Measurements from ENCODE around the gene CRADD.

Gene CRADD

GRCh38 chr12:93704625-93705024 is 27.4 kb downstream of the CRADD start (continued):
- TF ChIP-seq GLIS2 (tag by site-specific recombination; IDR thresholded peaks at IDR 0.05) = no peak
- TF ChIP-seq ZNF571 (tag by site-specific recombination; IDR thresholded peaks at IDR 0.05) = no peak
- no peak for TF ChIP-seq ZNF311 (tag by site-specific recombination; IDR thresholded peaks at IDR 0.05; ENCODE audit: borderline replicate concordance)
- TF ChIP-seq ZFP41 (tag by site-specific recombination; IDR thresholded peaks at IDR 0.05; ENCODE audit: borderline replicate concordance) = no peak
- TF ChIP-seq ZNF423 (tag by site-specific recombination; IDR thresholded peaks at IDR 0.05) = no peak
- no peak for TF ChIP-seq ZNF391 (tag by site-specific recombination; IDR thresholded peaks at IDR 0.05; ENCODE audit: borderline replicate concordance, low read depth)
- TF ChIP-seq ZNF302 (tag by site-specific recombination; IDR thresholded peaks at IDR 0.05; ENCODE audit: low read depth) = no peak
- no peak for TF ChIP-seq ZNF18 (tag by site-specific recombination; IDR thresholded peaks at IDR 0.05)
- no peak for TF ChIP-seq ZNF37A (tag by site-specific recombination; IDR thresholded peaks at IDR 0.05)
- TF ChIP-seq ZNF366 (tag by site-specific recombination; conservative IDR thresholded peaks at IDR 0.05) = no peak

GRCh38 chr12:93705237-93705636 is 28.1 kb downstream of the CRADD start:
- CTCF ChIA-PET = interaction anchor here (1.4 to 1.6 kb wide), 2 partner anchors 36 to 397 kb away, joined by 3 to 4 read pairs; no protein-coding TSS in a partner anchor

More at GRCh38 chr12:93705237-93705636, 28.1 kb downstream of the CRADD start:
- no peaks in the 10 kb centered on the region for H3K9me3 ChIP-seq (ENCODE audit: control insufficient read depth, insufficient read depth, low read depth, low read length)
- no peak overlapping the region for H3K4me3 ChIP-seq (ENCODE audit: low read depth, low read length)
- POLR2A ChIA-PET = no interaction called here
- TF ChIP-seq ZNF280D (tag by site-specific recombination; IDR thresholded peaks at IDR 0.05) = no peak
- TF ChIP-seq ZNF114 (tag by site-specific recombination; IDR thresholded peaks at IDR 0.05) = no peak
- TF ChIP-seq ZNF544 (tag by site-specific recombination; IDR thresholded peaks at IDR 0.05) = no peak
- TF ChIP-seq MEIS1 (CRISPR knock-in tag; IDR thresholded peaks at IDR 0.05; ENCODE audit: borderline replicate concordance) = no peak
- TF ChIP-seq ZNF561 (tag by site-specific recombination; IDR thresholded peaks at IDR 0.05; ENCODE audit: borderline replicate concordance) = no peak
- TF ChIP-seq ZNF140 (tag by site-specific recombination; IDR thresholded peaks at IDR 0.05) = no peak
- TF ChIP-seq ZNF112 (tag by site-specific recombination; IDR thresholded peaks at IDR 0.05) = no peak
- TF ChIP-seq KLF1 (tag by site-specific recombination; IDR thresholded peaks at IDR 0.05) = no peak
- TF ChIP-seq KLF9 (tag by site-specific recombination; IDR thresholded peaks at IDR 0.05; ENCODE audit: low read depth) = no peak
- no peak for TF ChIP-seq ZSCAN30 (tag by site-specific recombination; IDR thresholded peaks at IDR 0.05)
- TF ChIP-seq HOXA7 (CRISPR knock-in tag; IDR thresholded peaks at IDR 0.05; ENCODE audit: borderline replicate concordance) = no peak
- TF ChIP-seq PBX3 (CRISPR knock-in tag; IDR thresholded peaks at IDR 0.05) = no peak
- no peak for TF ChIP-seq ZNF341 (tag by site-specific recombination; IDR thresholded peaks at IDR 0.05; ENCODE audit: low read depth)
- H3K27ac ChIP-seq (ENCODE audit: extremely low read depth, low read depth, low read length) = no peak overlapping the region
- no peaks in the 10 kb centered on the region for H3K4me1 ChIP-seq (ENCODE audit: control insufficient read depth, insufficient read depth, low read length)
- no peaks in the 10 kb centered on the region for H3K36me3 ChIP-seq (ENCODE audit: control insufficient read depth in 2 of 2, insufficient read depth in 1 of 2, low read length in 2 of 2)

Measured in HEK293 (cell line).